Kidney capillary endothelial cell (primary cell): ENCODE results near the gene CMBL.
"Not testable (repeated sequence)": the region's sequence is repeated elsewhere in the genome, so short reads cannot be mapped to it uniquely, and the experiment has no call there.

Source experiments
- DNase-seq: peaks from one replicate; pipeline ENCODE4 v3.0.0-alpha.2; 2018; ENCODE audit warnings: low spot score

Gene CMBL

DNA sequence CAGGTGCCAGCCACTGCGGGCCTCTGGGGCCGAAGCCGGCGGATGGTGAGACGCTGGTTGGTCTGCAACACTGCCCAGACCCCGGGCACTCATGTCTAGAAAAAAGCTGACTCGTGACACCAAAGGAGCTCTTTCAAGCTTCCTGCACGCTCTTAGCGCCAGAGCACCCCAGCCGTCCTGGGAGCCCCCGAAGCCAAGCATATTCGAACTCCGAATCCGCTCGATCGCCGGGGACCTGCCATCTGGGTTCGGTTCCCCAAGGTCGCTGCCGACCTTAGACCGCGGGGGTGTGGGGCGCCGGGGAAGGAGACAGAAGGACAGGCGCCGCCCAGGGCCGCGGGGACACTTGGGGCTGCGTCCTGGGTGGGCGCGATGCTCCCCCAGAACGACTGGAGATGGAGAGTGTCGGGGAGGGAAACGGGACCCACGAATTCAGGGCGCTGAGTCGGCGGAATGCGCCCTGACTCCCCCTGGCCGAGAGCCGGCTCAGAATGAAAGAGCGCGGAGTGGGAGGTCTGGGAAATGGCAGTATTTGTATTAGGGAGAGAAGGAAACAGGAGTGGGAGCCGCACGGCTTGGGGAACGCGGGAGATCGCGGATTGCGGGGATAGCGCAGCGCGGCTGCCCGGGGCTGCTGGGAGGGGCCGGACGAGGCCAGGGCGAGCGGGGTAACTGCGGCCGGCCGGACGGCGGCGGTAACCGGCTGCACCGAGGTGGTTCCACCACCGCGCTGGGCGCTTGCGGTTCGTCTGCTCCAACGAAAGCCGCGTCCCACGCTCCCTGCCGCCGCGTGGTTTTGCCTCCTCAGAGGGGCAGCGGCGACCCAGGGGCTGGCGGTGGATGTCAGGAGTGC is 25.7 kb upstream of the CMBL start:
- no peak for DNase-seq

DNA sequence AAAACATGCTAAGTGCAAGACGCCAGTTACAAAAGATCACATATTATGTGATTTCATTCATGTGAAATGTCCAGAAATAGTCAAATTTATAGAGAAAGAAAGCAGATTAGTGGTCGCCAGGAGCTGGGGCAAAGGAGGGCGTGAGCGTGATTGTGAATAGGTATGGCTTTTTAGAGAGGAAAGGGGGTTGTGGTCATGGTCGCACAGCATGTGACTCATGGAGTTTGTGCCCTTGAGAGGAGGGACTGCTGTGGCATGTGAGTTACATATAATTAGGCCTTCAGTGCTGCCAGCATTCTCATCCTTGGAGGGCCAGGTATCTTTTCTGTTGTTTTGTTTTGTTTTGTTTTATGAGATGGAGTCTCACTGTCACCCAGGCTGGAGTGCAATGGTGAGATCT is 24.6 kb upstream of the CMBL start:
- no peak for DNase-seq

DNA sequence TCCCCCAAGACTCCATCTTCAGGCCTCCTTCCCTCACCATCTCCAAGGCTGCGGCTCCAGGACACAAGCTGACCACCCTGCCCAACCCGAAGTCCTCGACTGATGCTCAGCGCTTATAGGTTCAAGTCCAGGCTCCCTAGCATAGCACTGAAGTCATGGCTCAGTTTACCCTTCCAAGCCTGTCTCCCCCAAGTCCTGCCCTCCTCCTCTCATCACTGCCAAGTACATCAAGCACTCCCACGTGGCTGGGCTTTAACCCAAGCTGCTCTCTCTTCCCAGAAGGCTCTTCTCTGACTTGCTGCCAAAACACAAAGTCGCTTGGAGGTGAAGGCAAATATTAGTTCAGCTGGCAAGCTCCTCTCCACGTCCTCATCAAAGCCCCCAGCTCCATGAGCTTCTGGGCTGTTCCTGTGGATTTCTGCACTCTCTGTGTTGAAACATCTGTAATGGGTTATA is 23.7 kb upstream of the CMBL start:
- DNase-seq: no peak

DNA sequence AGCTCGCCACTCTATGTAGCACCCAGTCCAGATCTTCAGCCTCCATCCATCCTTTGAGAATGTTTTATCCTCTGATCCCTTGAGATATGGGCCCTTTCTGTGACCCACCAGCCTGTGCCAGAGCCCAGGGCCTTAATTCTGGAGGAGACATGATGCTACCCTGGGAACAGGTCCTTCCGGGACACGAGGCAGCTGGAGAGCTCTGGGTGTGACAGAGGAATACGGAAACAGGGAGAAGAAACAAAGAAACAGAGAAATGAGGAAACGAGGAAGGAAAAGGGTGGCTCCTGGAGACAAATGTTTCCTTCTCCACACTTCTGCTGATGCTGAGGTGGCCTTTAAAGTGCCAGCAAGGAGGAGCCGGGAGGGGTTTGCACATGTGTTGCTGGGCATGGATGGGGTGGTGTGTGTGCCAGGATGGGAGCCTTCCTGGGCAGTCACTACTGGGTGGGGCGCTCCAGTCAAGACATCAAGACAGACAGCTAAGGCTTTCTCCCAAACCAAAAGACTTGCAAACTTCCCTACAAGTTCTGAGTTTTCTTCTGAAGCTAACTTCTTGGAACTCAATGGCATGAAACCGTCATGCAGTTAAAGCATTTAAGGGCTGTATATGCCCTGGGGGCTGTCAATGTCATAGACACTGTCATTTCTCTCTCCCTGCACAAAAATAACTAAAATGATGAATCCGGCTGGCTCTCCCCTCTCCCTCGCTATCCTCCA is 23.0 kb upstream of the CMBL start:
- no peak for DNase-seq

DNA sequence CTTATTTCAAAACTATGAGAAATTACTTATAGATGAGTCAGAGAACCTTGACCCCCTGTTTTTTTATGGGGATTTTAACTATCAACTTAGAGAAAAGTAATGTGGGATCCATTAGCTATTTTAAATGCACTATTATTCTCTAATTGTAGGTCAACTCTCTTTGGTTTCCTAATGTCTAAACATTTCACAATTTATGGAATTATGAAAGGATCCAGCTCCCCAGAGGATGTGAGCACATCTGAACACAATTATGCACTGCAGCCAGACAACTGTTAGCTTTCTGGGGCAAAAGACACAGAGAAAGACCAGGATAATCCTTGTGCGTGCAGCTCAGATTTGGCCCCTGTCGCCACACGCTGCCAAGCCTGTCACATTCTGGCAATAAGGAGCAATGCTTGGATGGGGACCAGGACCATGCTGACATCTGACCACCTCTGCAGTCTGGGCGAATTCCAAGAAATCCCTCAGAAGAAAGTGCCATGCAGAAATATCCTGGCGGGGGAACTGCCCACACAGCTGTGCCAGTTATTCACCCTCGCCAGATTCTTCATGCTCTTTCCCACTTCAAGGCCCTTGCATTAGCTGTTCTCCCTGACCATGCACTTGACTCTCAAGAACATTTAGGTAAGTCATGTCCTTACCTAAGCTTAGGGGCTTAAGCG is 22.2 kb upstream of the CMBL start:
- DNase-seq: no peak

DNA sequence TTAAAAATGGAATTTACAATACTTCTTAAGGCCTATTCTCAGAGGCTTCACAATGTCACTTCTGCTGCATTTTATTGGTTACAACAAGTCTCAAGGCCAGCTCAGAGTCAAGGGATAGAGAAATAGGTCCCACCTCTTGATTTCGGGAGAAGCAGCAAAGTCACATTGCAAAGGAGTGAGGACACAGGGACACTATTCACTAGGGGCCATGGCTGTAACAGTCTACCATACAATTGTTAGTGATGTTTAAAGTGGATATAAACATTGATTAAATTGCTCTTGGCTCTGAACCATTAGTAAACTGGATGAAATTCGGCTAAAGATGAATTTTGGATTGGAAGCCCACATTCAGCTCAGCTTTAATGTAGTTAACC is 21.7 kb upstream of the CMBL start:
- DNase-seq: no peak

DNA sequence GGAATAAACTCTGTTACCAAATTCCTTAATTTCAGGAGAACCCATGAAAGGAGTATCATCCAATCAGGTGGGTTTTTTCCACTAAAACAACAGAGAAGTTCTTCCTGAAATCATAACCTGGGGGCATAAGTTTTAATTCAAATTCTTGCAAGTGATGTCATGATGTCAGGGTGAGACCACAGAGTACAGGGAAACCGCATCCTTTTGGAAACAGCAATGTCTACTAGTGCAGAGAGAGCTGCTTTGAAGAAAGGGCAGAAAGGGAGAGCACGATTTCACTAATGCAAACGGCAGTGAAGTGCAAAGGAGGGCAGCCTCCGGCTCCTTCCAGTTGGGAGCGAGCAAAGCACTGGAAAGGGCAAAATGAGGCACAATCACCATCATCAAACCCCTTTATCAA is 20.6 kb upstream of the CMBL start:
- no peak for DNase-seq

DNA sequence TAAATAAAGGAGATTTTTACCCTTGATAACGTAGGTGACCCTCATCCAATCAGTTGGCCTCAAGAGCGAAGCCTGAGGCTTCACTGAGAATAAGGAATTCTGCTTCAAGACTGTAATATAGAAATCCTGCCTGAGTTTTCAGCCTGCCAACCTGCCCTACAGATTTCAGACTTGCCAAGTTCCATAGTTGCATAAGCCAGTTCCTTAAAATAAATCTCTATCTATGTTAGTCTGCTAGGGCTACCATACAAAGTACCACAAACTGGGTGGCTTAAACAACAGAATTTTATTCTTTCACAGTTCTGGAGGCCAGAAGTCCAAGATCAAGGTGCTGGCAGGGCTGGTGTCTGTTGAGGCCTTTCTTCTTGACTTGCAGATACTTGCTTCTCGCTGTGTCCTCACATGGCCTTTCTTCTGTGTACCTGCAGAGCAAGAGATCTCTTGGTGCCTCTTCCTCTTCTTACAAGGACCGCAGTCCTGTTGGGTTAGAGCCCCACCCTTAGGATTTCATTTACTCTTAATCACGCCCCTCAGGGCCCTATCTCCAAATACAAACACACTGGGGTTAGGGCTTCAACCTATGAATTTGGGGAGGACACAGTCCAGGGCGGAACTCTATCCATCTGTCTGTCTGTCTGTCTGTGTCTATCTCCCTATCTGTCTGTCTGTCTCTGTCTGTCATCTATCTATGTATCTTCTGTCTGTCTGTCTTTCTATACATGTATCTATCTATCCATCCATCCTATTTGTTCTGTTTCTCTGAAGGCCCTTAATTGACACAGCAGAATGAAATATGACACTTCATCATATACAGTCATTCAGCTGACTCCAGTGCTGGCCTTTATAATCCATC is 17.0 kb upstream of the CMBL start:
- DNase-seq: no peak

DNA sequence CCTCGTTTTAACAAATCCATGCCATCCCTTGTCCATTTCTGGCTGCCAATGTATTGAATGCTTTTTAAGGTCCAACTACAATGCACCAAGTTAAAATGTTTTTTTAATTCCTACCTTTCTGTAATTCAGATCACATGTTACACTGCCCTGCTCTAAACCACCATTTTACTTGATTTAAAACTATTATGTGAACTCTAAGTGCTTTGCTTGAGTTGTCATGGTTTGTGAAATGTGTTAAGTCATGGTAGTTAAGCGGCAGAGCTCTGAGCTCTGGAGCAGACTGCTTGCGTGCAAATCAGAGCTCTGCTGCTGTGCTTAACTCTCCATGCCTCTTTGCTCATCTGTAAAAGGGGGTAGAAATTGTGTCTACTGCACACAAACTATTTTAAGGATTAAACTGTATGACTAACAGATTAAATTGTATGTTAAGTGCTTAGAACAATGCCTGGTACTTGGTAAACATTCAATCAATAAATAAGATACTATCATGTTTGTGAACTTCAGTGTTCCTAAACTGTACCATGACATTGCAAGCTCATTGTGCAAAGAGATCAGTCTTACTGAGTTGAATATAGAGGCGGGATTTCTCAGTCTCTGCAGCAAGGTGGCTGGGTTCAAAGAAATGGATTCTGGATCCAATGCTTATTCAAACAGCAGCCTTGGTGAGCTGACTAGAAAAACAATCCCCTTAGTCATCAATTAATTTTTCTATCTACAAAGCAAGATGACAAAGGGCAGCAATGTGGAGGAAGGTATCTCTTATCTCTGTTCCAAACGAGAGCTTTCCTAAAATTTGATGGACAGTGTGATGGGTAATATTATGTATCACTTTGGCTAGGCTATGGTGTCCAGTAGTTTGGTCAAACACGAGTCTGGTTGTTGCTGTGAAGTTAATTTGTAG is 16.1 kb upstream of the CMBL start:
- no peak for DNase-seq

DNA sequence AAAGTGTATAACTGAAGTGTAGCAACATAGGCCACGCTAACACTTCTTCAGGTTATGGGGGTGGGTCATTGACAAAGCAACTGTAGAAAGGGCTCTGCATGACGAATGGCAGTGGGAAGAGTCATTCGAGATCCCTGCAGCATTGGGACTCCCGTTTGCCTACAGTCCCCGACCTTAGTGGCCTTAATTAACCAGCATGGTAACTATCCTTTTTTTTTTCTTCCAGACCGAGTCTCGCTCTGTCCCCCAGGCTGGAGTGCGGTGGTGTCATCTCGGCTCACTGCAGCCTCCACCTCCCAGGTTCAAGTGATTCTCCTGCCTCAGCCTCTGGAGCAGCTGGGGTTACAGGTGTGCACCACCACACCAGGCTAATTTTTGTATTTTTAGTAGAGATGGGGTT is 14.2 kb upstream of the CMBL start:
- no peak for DNase-seq

DNA sequence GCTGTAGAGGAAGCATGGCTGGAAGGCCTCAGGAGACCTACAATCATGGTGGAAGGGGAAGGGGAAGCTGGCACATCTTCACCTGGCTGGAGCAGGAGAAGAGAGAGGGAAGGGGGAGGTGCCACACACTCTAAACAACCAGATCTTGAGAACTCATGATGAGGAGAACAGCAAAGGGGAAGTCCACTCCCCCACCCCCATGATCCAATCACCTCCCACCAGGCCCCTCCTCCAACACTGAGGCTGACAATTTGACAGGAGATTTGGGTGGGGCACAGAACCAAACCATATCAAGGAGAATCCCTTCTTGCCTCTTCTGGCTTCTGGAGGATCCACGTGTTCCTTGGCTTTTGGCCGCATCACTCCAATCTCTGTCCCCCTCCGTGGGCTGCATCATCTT is 13.1 kb upstream of the CMBL start:
- no peak for DNase-seq

DNA sequence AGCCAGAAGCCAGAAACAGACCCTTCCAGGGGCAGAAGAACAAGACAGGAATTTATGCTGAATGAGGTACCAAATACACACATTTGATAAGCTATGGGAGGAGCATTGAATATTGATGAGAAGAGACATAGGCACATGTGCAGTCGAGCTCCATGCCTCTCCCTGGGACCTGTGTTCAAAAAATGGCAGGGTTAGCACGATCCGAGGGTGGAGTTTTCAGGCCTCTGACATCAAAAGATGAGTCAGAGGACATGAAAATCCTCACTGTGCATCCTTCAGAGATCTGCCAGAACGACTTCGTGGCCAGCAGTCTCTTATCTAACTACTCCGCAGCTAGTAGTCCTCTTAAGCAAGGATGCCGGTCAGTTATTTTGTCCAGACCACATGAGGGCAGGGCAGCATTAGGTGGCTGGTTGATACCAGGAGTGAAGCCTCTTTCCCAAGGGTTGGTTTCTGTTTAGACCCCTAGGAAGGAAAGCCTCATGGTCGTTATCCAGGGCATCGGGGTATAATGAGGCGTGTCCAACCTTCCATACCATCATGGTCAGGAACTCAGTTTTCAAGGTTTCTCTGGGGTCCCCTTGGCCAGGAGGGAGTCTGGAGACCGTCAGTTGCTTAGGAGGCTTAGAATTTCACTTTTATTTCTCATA is 11.6 kb upstream of the CMBL start:
- DNase-seq: no peak

DNA sequence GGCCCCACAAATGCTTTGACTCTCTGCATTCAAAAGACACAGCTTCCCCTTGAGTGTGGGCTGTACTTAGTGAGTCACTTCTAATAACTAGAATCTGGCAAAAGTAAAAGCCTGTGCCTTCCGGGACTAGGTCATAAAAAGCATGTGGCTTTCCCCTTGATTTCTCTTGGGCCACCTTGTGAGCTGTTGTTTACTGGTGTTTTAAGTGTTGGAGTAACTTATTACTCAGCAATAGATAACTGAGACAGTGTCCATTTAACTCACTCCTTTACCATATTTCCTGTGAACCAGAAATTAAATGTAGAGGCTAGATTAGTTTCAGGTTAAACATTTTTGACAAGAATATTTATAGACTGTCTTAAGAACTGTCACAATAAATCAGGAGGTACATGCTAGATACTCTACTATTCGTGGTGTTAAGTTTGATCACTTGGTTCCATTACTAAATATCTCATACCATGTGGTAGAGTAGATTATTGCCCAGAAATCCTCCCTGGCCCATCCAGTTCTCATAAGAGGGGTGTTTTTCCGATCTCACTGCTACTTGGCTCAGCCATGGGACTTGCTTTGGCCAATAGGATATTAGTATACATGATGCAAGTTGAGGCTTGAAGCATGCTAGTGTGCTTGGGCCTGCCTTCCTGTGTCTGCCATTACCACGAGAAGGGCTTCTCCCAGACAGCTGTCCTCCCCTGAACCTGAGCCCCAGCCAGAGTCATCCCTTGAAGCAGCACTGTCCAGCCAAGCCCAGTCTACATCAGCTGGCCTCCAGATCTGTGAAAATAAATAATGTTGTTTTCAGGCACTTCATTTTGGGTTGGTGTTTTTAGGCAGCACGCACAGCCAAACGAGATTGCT is 10.4 kb upstream of the CMBL start:
- no peak for DNase-seq

DNA sequence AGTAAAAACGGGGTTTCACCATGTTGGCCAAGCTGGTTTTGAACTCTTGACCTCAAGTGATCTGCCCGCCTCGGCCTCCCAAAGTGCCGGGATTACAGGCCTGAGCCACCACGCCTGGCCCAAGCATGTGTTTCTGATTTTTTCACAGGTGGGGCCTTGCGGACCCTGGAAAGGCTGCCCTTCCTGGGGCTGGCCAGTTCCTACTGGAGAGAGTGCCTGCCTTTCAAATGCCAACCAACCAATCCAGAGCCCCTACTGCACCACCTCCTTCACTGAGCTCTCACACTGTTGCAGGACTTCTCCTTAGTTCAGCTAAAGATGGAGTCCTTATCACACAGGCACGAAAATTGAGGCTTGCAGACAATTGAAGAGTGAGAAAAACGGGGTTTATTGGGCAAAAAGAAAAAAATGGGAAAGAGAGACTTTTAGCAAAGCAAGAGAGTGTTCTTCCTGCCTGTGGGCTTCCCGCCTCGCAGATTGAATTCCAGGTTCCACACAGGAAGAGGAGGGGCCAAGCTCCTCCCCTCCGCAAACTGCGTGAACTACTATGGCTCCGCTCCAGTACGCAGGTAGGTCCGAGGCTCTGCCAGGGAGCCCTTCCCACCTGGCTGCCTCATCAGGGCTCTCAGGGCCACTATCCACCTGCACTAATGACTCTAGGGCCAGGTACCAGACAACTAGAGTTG is 8.3 kb upstream of the CMBL start:
- DNase-seq: no peak

DNA sequence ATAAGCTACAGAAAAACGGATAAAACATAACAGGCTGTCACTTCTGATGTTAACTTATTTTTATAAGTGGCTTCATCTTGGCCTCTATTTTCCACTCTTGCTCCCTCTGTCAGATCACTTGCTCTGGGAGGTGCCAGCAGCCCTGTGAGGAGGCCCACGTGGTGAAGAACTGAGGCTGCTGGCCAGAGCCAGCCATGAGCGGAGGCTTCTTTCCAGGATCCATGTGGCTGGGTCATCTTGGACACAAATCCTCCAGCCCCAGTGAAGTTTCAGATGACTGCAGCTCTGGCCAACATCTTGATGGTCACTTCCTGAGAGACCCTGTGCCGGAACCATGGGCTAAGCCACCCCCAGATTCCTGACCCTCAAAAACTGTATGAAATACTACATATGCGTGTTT is 7.5 kb upstream of the CMBL start:
- no peak for DNase-seq

DNA sequence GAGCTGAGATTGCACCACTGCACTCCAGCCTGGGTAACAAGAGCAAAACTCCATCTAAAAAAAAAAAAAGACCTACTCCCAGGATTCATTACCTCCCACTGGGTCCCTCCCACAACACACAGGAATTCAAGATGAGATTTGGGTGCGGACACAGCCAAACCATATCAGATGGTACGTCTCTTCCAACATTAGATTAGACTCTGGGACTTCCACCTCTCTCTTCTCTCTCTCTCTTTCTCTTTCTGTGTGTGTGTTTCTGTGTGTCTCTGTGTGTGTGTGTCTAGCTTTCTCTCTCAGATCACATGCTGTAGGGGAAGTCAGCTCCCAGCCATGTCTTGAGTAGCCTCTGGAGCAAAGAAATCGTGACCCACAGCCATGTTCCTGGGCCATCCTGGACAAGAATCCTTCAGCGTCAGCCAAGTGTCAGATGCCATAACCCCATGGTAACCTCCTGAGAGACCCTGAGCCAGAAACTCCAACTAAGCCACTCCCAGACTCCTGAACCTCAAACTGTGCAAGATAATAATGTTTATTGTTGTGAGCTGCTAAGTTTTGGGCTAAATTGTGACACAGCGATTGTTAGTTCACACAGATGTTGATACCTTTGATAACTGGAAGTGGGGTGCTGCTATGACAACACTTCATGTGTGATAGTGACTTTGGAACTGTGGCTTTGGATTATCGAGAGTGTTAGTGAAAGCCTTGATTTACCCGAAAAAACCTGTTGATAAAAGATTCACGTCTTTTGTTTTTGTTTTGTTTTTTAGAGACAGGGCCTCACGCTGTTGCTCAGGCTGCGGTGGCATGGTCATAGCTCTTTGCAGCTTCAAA is 4.1 kb upstream of the CMBL start:
- DNase-seq: no peak

DNA sequence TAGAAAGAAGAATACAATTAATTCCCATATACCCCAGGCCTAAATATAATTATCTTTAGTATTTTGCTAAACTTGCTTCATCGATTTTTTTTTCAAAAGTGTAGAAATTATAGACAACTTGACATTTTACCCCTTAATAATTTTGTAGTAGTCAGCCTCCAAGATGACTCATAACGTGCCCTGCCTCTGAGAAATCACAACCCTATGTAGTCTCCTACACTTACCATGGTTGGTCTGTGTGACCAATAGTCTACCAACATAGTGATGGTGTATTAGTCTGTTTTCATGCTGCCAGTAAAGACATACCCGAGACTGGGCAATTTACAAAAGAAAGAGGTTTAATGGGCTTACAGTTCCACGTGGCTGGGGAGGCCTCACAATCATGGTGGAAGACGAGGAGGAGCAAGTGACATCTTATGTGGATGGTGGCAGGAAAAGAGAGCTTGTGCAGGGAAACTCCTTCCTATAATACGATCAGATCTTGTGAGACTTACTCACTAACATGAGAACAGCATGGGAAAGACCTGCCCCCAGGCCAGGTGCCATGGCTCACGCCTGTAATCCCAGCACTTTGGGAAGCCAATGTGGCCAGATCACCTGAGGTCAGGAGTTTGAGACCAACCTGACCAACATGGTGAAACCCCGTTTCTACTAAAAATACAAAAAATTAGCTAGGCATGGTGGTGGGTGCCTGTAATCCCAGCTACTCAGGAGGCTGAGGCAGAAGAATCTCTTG is 3.3 kb upstream of the CMBL start:
- DNase-seq: not testable (repeated sequence)
